ENCODE data around the gene SBF2. TPM values are rescaled to one million over a fixed set of nuclear protein-coding genes. Genes with fewer than 3 reads are reported as not detected.

The SBF2 gene
- total RNA-seq, 1 experiment from 2014 or later: 31.3 TPM

GRCh38 chr11:9780929-9781328 is 513.1 kb downstream of the SBF2 start:
- Histone ChIP-seq H3K27ac (ENCODE audit: low read length) (no peak overlapping the region), H3K4me1 (ENCODE audit: insufficient read depth, low read length) (peaks cover 10% of the 10 kb centered on the region), H3K27me3 (ENCODE audit: low read length) (no peaks in the 10 kb centered on the region), H3K4me3 (ENCODE audit: low read length) (no peak overlapping the region), H4K20me1 (ENCODE audit: low read length) (no peaks in the 10 kb centered on the region; the same call in 1 of the 2 replicates), H3K36me3 (ENCODE audit: low read depth, low read length) (peaks cover 2% of the 10 kb centered on the region; the same call in 1 of the 2 replicates), H3K79me2 (ENCODE audit: low read length) (no peaks in the 10 kb centered on the region), H3K9me3 (ENCODE audit: low read length) (no peaks in the 10 kb centered on the region), H3K9ac (ENCODE audit: low read length) (no peak overlapping the region), H3K4me2 (ENCODE audit: low read length) (no peak overlapping the region), H3F3A (ENCODE audit: low read length, unreplicated experiment) (no peaks in the 10 kb centered on the region), H2AFZ (ENCODE audit: low read length) (no peak overlapping the region), H3K9me2 (replicated peaks; ENCODE audit: low read length) (no peaks in the 10 kb centered on the region)
- no TSS peak for BruUV-seq (replicated peaks)
- ChIA-PET POLR2A (ENCODE audit: unreplicated experiment) (no interaction called here), CTCF (interaction anchor here (0.7 kb wide), 1 partner anchor 456 kb away, joined by 3 read pairs; no protein-coding TSS in a partner anchor)
- TF ChIP-seq EZH2phosphoT487 (IDR thresholded peaks at IDR 0.05; ENCODE audit: borderline replicate concordance, low read length): no peak
- no peak for TF ChIP-seq EZH2 (IDR thresholded peaks at IDR 0.05; ENCODE audit: low read length, unreplicated experiment)
- no peak for TF ChIP-seq CTCF (conservative IDR thresholded peaks at IDR 0.05; ENCODE audit: low read depth, low read length)
- no peak for DNase-seq
- no peak for ATAC-seq
- intact Hi-C loops (cut with micrococcal nuclease): no loop called here

DNA sequence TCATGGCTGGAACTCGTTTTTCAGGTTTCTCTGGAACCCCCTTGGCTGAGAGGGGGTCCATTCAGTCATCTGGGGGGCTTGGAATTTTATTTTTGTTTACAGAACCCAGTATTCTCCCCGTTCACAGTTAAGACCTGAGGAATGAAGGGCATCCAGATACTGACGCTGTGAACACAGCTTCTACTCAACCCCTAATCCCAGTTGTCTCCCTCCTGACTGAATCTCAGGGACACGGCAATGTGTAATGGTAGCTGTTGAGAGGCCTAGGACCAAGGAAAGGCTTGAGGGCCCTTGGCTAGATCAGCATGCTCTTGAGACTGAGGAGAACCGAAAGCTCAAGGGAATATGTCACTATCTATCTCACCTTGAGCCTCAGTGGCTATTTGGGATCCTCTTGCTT is 516.5 kb downstream of the SBF2 start:
- Histone ChIP-seq H3K9ac (ENCODE audit: low read length) (no peak overlapping the region), H4K20me1 (ENCODE audit: low read length) (no peaks in the 10 kb centered on the region; the same call in 1 of the 2 replicates), H3K27me3 (ENCODE audit: low read length) (no peaks in the 10 kb centered on the region), H3K9me3 (ENCODE audit: low read length) (no peaks in the 10 kb centered on the region), H3K79me2 (ENCODE audit: low read length) (no peaks in the 10 kb centered on the region), H3K27ac (ENCODE audit: low read length) (no peak overlapping the region), H3K9me2 (replicated peaks; ENCODE audit: low read length) (no peaks in the 10 kb centered on the region), H3K4me1 (ENCODE audit: insufficient read depth, low read length) (peaks cover 28% of the 10 kb centered on the region), H3K4me3 (ENCODE audit: low read length) (no peak overlapping the region), H3K4me2 (ENCODE audit: low read length) (no peak overlapping the region), H3K36me3 (ENCODE audit: low read depth, low read length) (peaks cover 2% of the 10 kb centered on the region; the same call in 1 of the 2 replicates), H3F3A (ENCODE audit: low read length, unreplicated experiment) (no peaks in the 10 kb centered on the region), H2AFZ (ENCODE audit: low read length) (no peak overlapping the region)
- BruUV-seq (replicated peaks): no TSS peak
- POLR2A ChIA-PET (ENCODE audit: unreplicated experiment): no interaction called here
- CTCF ChIA-PET: no interaction called here
- intact Hi-C loops (cut with micrococcal nuclease): no loop called here
- no peak for TF ChIP-seq CTCF (conservative IDR thresholded peaks at IDR 0.05; ENCODE audit: low read depth, low read length)
- DNase-seq (no peak), ATAC-seq (no peak)

DNA sequence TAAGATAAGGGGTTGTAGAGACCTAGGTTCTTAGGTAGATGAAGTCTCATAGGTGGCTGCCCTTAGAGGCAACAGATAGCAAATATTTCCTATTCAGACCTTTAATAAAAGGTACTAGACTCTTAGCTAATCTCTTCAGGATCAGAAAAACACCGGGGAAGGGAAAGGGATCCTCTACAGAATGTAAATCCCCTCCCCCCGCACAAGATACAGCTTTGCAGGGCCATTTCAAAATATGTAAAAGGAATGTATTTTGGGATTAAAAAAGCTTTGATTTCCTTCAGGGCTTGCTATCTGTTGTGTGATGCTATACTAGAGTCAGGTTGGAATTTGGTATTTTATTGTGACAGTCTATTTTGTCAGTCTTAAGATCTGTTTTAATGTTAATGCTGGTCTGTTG is 517.0 kb downstream of the SBF2 start:
- no peak for TF ChIP-seq EZH2phosphoT487 (IDR thresholded peaks at IDR 0.05; ENCODE audit: borderline replicate concordance, low read length)
- TF ChIP-seq EZH2 (IDR thresholded peaks at IDR 0.05; ENCODE audit: low read length, unreplicated experiment): no peak
- no peak for TF ChIP-seq CTCF (conservative IDR thresholded peaks at IDR 0.05; ENCODE audit: low read depth, low read length)
- no peaks in the 10 kb centered on the region for H3F3A ChIP-seq (ENCODE audit: low read length, unreplicated experiment)
- H3K4me1 ChIP-seq (ENCODE audit: insufficient read depth, low read length): peaks cover 28% of the 10 kb centered on the region
- ATAC-seq (no peak), DNase-seq (no peak)
- no peak overlapping the region for H3K27ac ChIP-seq (ENCODE audit: low read length)
- no peak overlapping the region for H3K9ac ChIP-seq (ENCODE audit: low read length)
- no peak overlapping the region for H2AFZ ChIP-seq (ENCODE audit: low read length)
- no TSS peak for BruUV-seq (replicated peaks)
- POLR2A ChIA-PET (ENCODE audit: unreplicated experiment): no interaction called here
- intact Hi-C loops (cut with micrococcal nuclease): no loop called here
- H3K9me3 ChIP-seq (ENCODE audit: low read length): no peaks in the 10 kb centered on the region
- H3K36me3 ChIP-seq (ENCODE audit: low read depth, low read length): peaks cover 2% of the 10 kb centered on the region; the same call in 1 of the 2 replicates
- no peak overlapping the region for H3K4me2 ChIP-seq (ENCODE audit: low read length)
- no peaks in the 10 kb centered on the region for H3K27me3 ChIP-seq (ENCODE audit: low read length)
- no peaks in the 10 kb centered on the region for H3K79me2 ChIP-seq (ENCODE audit: low read length)
- H4K20me1 ChIP-seq (ENCODE audit: low read length): no peaks in the 10 kb centered on the region; the same call in 1 of the 2 replicates
- H3K4me3 ChIP-seq (ENCODE audit: low read length): no peak overlapping the region
- no peaks in the 10 kb centered on the region for H3K9me2 ChIP-seq (replicated peaks; ENCODE audit: low read length)
- CTCF ChIA-PET: no interaction called here
